HG03103 (cell line): Measurements from ENCODE around the gene IQCE.

Source experiments
- ATAC-seq: cut with Tn5 transposase; IDR thresholded peaks from one replicate; pipeline ENCODE4 v1.9.1; 2021; ENCODE audit warnings: low read depth; ENCODE audit not compliant: unreplicated experiment

IQCE gene

GRCh38 chr7:2520131-2520760 is 38.5 kb upstream of the IQCE start:
- no peak for ATAC-seq

- no peak for ATAC-seq
Measured at GRCh38 chr7:2520761-2521290, 38.0 kb upstream of the IQCE start.

GRCh38 chr7:2521341-2521745 is 37.4 kb upstream of the IQCE start:
- ATAC-seq = no peak

GRCh38 chr7:2521952-2522591 is 36.7 kb upstream of the IQCE start:
- ATAC-seq = no peak

- no peak for ATAC-seq
Measured at GRCh38 chr7:2522780-2523433, 35.9 kb upstream of the IQCE start.

- ATAC-seq = no peak
Measured at GRCh38 chr7:2523461-2523936, 35.3 kb upstream of the IQCE start.

GRCh38 chr7:2523941-2524807 is 34.6 kb upstream of the IQCE start:
- no peak for ATAC-seq

- ATAC-seq = no peak
Measured at GRCh38 chr7:2524808-2525657, 33.7 kb upstream of the IQCE start.

GRCh38 chr7:2525658-2526630 is 32.8 kb upstream of the IQCE start:
- ATAC-seq = no peak

GRCh38 chr7:2526659-2527504 is 31.9 kb upstream of the IQCE start:
- ATAC-seq = no peak

GRCh38 chr7:2527505-2528467 is 31.0 kb upstream of the IQCE start:
- ATAC-seq = no peak

- ATAC-seq = no peak
Measured at GRCh38 chr7:2528481-2529095, 30.2 kb upstream of the IQCE start.

- peak; percentile 42 for ATAC-seq
Measured at GRCh38 chr7:2529161-2530070, 29.4 kb upstream of the IQCE start.

- ATAC-seq = no peak
Measured at GRCh38 chr7:2530071-2530987, 28.4 kb upstream of the IQCE start.
